GM12878 (cell line): ENCODE measurements around the gene SIGLEC12. TPM values are rescaled to one million over a fixed set of nuclear protein-coding genes. Genes with fewer than 3 reads are reported as not detected.

Experiments
- ATAC-seq: fragments of 200-7000 bp; cut with Tn5 transposase; 3 replicates; pipeline ENCODE4 v1.9.1; 2020; ENCODE audit warnings: mild to moderate bottlenecking, moderate library complexity
- BruUV-seq: library from RNA; stranded (reverse); fragments of 400-500 nt; replicated peaks from 2 replicates; lab custom pipeline; 2021; lab: Mats Ljungman, UMichigan
- CTCF ChIA-PET: fragments of 300-600 bp; sonication (Branson Sonifier 250); formaldehyde crosslinking; extraction: SDS; loops from one replicate; lab custom pipeline; 2021; ENCODE audit warnings: inconsistent platforms; lab: Yijun Ruan, JAX
- POLR2A ChIA-PET: fragments of 350-600 bp; formaldehyde crosslinking; extraction: SDS; loops from one replicate; lab custom pipeline; 2021; ENCODE audit warnings: inconsistent platforms; lab: Charles Lee
- RAD21 ChIA-PET: fragments of 300-600 bp; sonication (Branson Sonifier 250); formaldehyde crosslinking; loops from one replicate; lab custom pipeline; 2023; ENCODE audit warnings: antibody characterized with exemption; ENCODE audit not compliant: unreplicated experiment; lab: Charles Lee
- SMC1A ChIA-PET: fragments of 300-600 bp; sonication (Branson Sonifier 250); formaldehyde crosslinking; loops from one replicate; lab custom pipeline; 2023; ENCODE audit not compliant: unreplicated experiment, uncharacterized antibody; lab: Charles Lee
- DNase-seq: peaks from one replicate; pipeline ENCODE4 v3.0.0-alpha.2; 2011; ENCODE audit warnings: low read depth, low spot score
- FAIRE-seq: peaks from 3 replicates; lab custom pipeline; 2011; peaks lifted over from hg19 to GRCh38; lab: Jason Lieb, UNC
- H2AFZ ChIP-seq: 2 replicates; pipeline ENCODE4 v1.6.0; 2011; ENCODE audit warnings: low read depth, low read length, control low read depth; ENCODE audit not compliant: control insufficient read depth
- H3K27ac ChIP-seq: 2 replicates; pipeline ENCODE4 v1.5.1; 2011; ENCODE audit warnings: control low read depth; ENCODE audit not compliant: control insufficient read depth, insufficient read depth
- H3K27me3 ChIP-seq, 2 experiments: replicated peaks in 1 of 2; 2 replicates each; pipeline versions ENCODE4 v1.6.0 to v1.6.1; 2011; ENCODE audit warnings: low read length in 1 of 2; ENCODE audit not compliant: control insufficient read depth in 2 of 2, insufficient read depth in 2 of 2
- H3K36me3 ChIP-seq, 2 experiments: 2 replicates each; pipeline ENCODE4 v1.5.1; 2011; ENCODE audit warnings: low read length in 1 of 2; ENCODE audit not compliant: control insufficient read depth in 2 of 2, insufficient read depth in 2 of 2
- H3K4me1 ChIP-seq: 2 replicates; pipeline ENCODE4 v1.6.1; 2011; ENCODE audit warnings: mild to moderate bottlenecking, low read length, moderate library complexity, mixed read lengths; ENCODE audit not compliant: control insufficient read depth, insufficient read depth
- H3K4me2 ChIP-seq: 2 replicates; pipeline ENCODE4 v1.6.0; 2011; ENCODE audit warnings: control low read depth; ENCODE audit not compliant: control insufficient read depth, insufficient read depth
- H3K4me3 ChIP-seq: fragments of 200-600 bp; sonication (generic); 2 replicates; pipeline ENCODE4 v1.5.1; 2016
- H3K79me2 ChIP-seq: 2 replicates; pipeline ENCODE4 v1.6.0; 2011; ENCODE audit warnings: low read length; ENCODE audit not compliant: control insufficient read depth, insufficient read depth
- H3K9ac ChIP-seq: 2 replicates; pipeline ENCODE4 v1.8.0; 2011; ENCODE audit warnings: low read length, control low read depth, mixed read lengths; ENCODE audit not compliant: control insufficient read depth, insufficient read depth
- H3K9me3 ChIP-seq: replicated peaks from 3 replicates; pipeline ENCODE4 v1.5.1; 2011; ENCODE audit warnings: mild to moderate bottlenecking, low read length; ENCODE audit not compliant: control insufficient read depth, insufficient read depth
- H4K20me1 ChIP-seq: 2 replicates; pipeline ENCODE4 v1.6.0; 2011; ENCODE audit not compliant: control insufficient read depth, insufficient read depth
- BCL3 ChIP-seq: IDR thresholded peaks from 2 replicates; pipeline ENCODE4 v1.6.1; 2011; ENCODE audit warnings: borderline replicate concordance, low read depth, mild to moderate bottlenecking, moderate library complexity, low read length; ENCODE audit not compliant: insufficient read depth, poor library complexity, severe bottlenecking
- EP300 ChIP-seq, 2 experiments: fragments of 150-350 bp in 1 of 2; IDR thresholded peaks; 2 replicates each; pipeline ENCODE4 v1.6.1; 2011 to 2012; ENCODE audit warnings: low read depth in 2 of 2, low read length in 2 of 2, borderline replicate concordance in 1 of 2, improper control_type of control experiment in 1 of 2, inconsistent platforms in 1 of 2; ENCODE audit not compliant: control insufficient read depth in 1 of 2
- ETV6 ChIP-seq, 2 experiments: fragments of 450-650 bp in 1 of 2; IDR thresholded peaks in 1 of 2; conservative IDR thresholded peaks in 1 of 2; 2 replicates each; pipeline ENCODE4 v1.6.1; 2014; ENCODE audit warnings: antibody characterized with exemption in 1 of 2, borderline replicate concordance in 1 of 2, low read depth in 1 of 2, mild to moderate bottlenecking in 1 of 2, moderate library complexity in 1 of 2
- HSF1 ChIP-seq: fragments of 150-350 bp; IDR thresholded peaks from 2 replicates; pipeline ENCODE4 v1.6.1; 2014; ENCODE audit warnings: mild to moderate bottlenecking, low read depth, low read length
- PBX3 ChIP-seq: IDR thresholded peaks from 2 replicates; pipeline ENCODE4 v1.6.1; 2011; ENCODE audit warnings: mild to moderate bottlenecking, low read depth, low read length, moderate library complexity; ENCODE audit not compliant: insufficient replicate concordance
- RAD51 ChIP-seq: fragments of 450-650 bp; IDR thresholded peaks from 2 replicates; pipeline ENCODE4 v1.6.1; 2016; ENCODE audit warnings: moderate library complexity, mild to moderate bottlenecking, inconsistent platforms
- RELB ChIP-seq: fragments of 450-650 bp; IDR thresholded peaks from 2 replicates; pipeline ENCODE4 v1.6.1; 2017; ENCODE audit warnings: low read depth, mild to moderate bottlenecking, moderate library complexity
- TARDBP ChIP-seq: IDR thresholded peaks from 2 replicates; pipeline ENCODE4 v1.6.1; 2016; ENCODE audit warnings: borderline replicate concordance
- WRNIP1 ChIP-seq: IDR thresholded peaks from 2 replicates; pipeline ENCODE4 v1.6.1; 2011; ENCODE audit warnings: low read depth, low read length, improper control_type of control experiment, borderline replicate concordance
- ZBED1 ChIP-seq: IDR thresholded peaks from 2 replicates; pipeline ENCODE4 v1.6.1; 2016; ENCODE audit warnings: borderline replicate concordance
- ZNF384 ChIP-seq: IDR thresholded peaks from 2 replicates; pipeline ENCODE4 v1.6.1; 2012; ENCODE audit warnings: low read depth, mild to moderate bottlenecking, low read length, improper control_type of control experiment, borderline replicate concordance
- ZNF622 ChIP-seq: fragments of 450-650 bp; IDR thresholded peaks from 2 replicates; pipeline ENCODE4 v1.6.1; 2017; ENCODE audit warnings: mild to moderate bottlenecking, inconsistent platforms
- WGBS: methylation state at CpG from one replicate; pipeline ENCODE4 v1.1.6; 2016; ENCODE audit warnings: low lambda C conversion rate; ENCODE audit not compliant: insufficient replicate concordance, insufficient coverage; ENCODE audit errors: missing lambda C conversion rate; 5-methylcytosine and 5-hydroxymethylcytosine counted together
- in situ Hi-C: fragments of 300-500 bp; cut with MboI; formaldehyde crosslinking; loops from 9 replicates; pipeline ENCODE4 v1.14.3; 2018; ENCODE audit warnings: mixed read lengths
- intact Hi-C: fragments of 100-400 bp; cut with micrococcal nuclease; formaldehyde crosslinking; loops from one replicate; pipeline ENCODE4 v1.14.2; 2022; ENCODE audit not compliant: unreplicated experiment
- polyA plus RNA-seq, 11 experiments: library from polyadenylated mRNA; depleted of rRNA in 4 of 11; unstranded in 6 of 11; stranded (reverse) in 5 of 11; fragments of >200 nt; fragmentation: Nextera tagmentation in 4 of 11; fragmentation: Illumina TruSeq in 1 of 11; extraction: Ambion mirVana in 4 of 11; extraction: Trizol in 1 of 11; gene quantifications; 1 replicate in 1 of 11; 2 replicates in 10 of 11; pipeline versions ENCODE4 v1.2.1 to v1.2.3, GENCODE V29; 2011 to 2016; ENCODE audit warnings: inconsistent platforms in 2 of 11, missing spikeins in 2 of 11, low read depth in 1 of 11
- total RNA-seq, 4 experiments: library from RNA; depleted of rRNA in 3 of 4; stranded (reverse); fragments of >200 nt in 3 of 4; fragmentation: Illumina TruSeq in 1 of 4; extraction: Trizol in 1 of 4; gene quantifications; 2 replicates each; pipeline versions ENCODE4 v1.2.1 to v1.2.3, GENCODE V29; 2013 to 2021

Gene SIGLEC12
- total and polyA plus RNA-seq, 10 of the 15 experiments (the other 5 are each of a cell fraction or from before 2014, with no cell fraction given): 0.03 to 0.18 (median 0.06) TPM; not detected in 5

- Histone ChIP-seq H3K27me3 (peaks cover 0 to 7% of the 10 kb centered on the region in 2 experiments; a peak in 1 of 4 replicates), H3K9me3 (no peaks in the 10 kb centered on the region; the same call in 2 of the 3 replicates), H3K9ac (no peak overlapping the region), H3K27ac (no peak overlapping the region), H4K20me1 (no peaks in the 10 kb centered on the region), H3K36me3 (no peaks in the 10 kb centered on the region), H2AFZ (no peak overlapping the region), H3K4me1 (no peaks in the 10 kb centered on the region), H3K79me2 (no peaks in the 10 kb centered on the region), H3K4me3 (no peak overlapping the region), H3K4me2 (no peak overlapping the region)
- DNase-seq: no peak
- CTCF ChIA-PET: interaction anchor here (0.9 to 6.9 kb wide), 5 partner anchors 7 to 153 kb away, joined by 3 to 39 read pairs (median 9); no protein-coding TSS in a partner anchor
- intact Hi-C loops (no loop called here), in situ Hi-C loops (no loop called here)
- ATAC-seq: no peak
- TF ChIP-seq BCL3 (no peak), WRNIP1 (no peak), PBX3 (no peak), RAD51 (no peak), ETV6 (conservative IDR thresholded peaks at IDR 0.05 in 1 of 2, IDR thresholded peaks at IDR 0.05 in 1 of 2; ENCODE audit: borderline replicate concordance in 1 of 2, low read depth in 1 of 2) (no peak), TARDBP (no peak), ZNF622 (no peak), ZNF384 (no peak), ZBED1 (no peak), RELB (no peak), HSF1 (no peak), EP300 (IDR thresholded peaks at IDR 0.05; ENCODE audit: borderline replicate concordance in 1 of 2, control insufficient read depth in 1 of 2, low read depth in 2 of 2, low read length in 2 of 2) (no peak)
- 33% methylated on average over 3 of the region's 3 CpGs for WGBS
- BruUV-seq: no TSS peak
- SMC1A ChIA-PET: no interaction called here
- POLR2A ChIA-PET: no interaction called here
- RAD21 ChIA-PET: no interaction called here
- FAIRE-seq: no peak
These were observed 6.6 kb upstream of the SIGLEC12 start for GRCh38 chr19:51508059-51508733.
